ENCODE data around the gene C2CD3.

DNA sequence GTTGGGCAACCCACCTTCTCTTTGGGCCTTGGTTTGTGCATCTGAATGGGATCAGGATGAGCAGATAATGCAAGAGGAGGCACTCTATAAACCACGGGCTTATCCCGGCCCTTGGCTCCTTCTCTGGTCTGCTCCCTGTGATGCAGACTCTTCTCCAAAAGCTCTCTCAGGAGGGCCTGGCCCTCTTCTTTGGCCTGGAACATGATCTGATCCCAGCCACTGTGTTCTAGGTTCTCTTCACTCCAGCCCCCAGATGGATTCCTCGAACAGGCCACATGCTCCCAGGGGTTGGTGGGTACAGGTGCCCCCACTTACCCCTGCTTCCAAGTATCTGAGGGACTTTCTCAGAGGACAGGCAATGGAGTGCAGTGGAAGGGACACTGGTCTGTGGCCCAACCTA lies 153.2 kb downstream of the C2CD3 start:
- TF ChIP-seq EZH2 (IDR thresholded peaks at IDR 0.05; ENCODE audit: insufficient read depth, poor library complexity, severe bottlenecking): no peak
- no peak for TF ChIP-seq EZH2phosphoT487 (IDR thresholded peaks at IDR 0.05; ENCODE audit: insufficient read depth, low read depth)
